GM23338 (cell line): ENCODE measurements around the gene AFF3. TPM values are rescaled to one million over a fixed set of nuclear protein-coding genes. Genes with fewer than 3 reads are reported as not detected.

Experiments
- ATAC-seq: fragments of 200-7000 bp; cut with Tn5 transposase; 3 replicates; pipeline ENCODE4 v1.9.1; 2020
- DNase-seq: peaks from one replicate; pipeline ENCODE4 v3.0.0-alpha.2; 2015; ENCODE audit warnings: low spot score
- H2AFZ ChIP-seq: fragments of 200-600 bp; sonication (generic); 2 replicates; pipeline ENCODE4 v1.8.0; 2016; ENCODE audit warnings: antibody characterized with exemption, mild to moderate bottlenecking, moderate library complexity
- H3F3A ChIP-seq: fragments of 200-600 bp; sonication (generic); replicated peaks from 2 replicates; pipeline ENCODE4 v1.8.0; 2017; ENCODE audit warnings: antibody characterized with exemption, mixed run types, low read depth
- H3K27ac ChIP-seq: fragments of 200-600 bp; sonication (generic); 2 replicates; pipeline ENCODE4 v1.6.1; 2016; ENCODE audit warnings: low read depth
- H3K27me3 ChIP-seq: fragments of 200-600 bp; sonication (generic); 2 replicates; pipeline ENCODE4 v1.8.0; 2016; ENCODE audit warnings: mild to moderate bottlenecking, mixed run types, moderate library complexity; ENCODE audit not compliant: insufficient read depth
- H3K36me3 ChIP-seq: fragments of 200-600 bp; sonication (generic); 2 replicates; pipeline ENCODE4 v1.8.0; 2016; ENCODE audit warnings: mild to moderate bottlenecking; ENCODE audit not compliant: insufficient read depth
- H3K4me1 ChIP-seq: fragments of 200-600 bp; sonication (generic); 2 replicates; pipeline ENCODE4 v1.8.0; 2016; ENCODE audit warnings: mild to moderate bottlenecking, moderate library complexity; ENCODE audit not compliant: insufficient read depth
- H3K4me2 ChIP-seq: fragments of 200-600 bp; sonication (generic); 2 replicates; pipeline ENCODE4 v1.7.1; 2017; ENCODE audit warnings: mixed run types
- H3K4me3 ChIP-seq: fragments of 200-600 bp; sonication (generic); 2 replicates; pipeline ENCODE4 v1.6.1; 2016; ENCODE audit warnings: mixed run types
- H3K79me2 ChIP-seq: fragments of 200-600 bp; sonication (generic); replicated peaks from 2 replicates; pipeline ENCODE4 v1.8.0; 2017; ENCODE audit warnings: mild to moderate bottlenecking; ENCODE audit not compliant: insufficient read depth
- H3K9me2 ChIP-seq: fragments of 200-600 bp; sonication (generic); 2 replicates; pipeline ENCODE4 v1.8.0; 2017; ENCODE audit not compliant: insufficient read depth
- H4K20me1 ChIP-seq: fragments of 200-600 bp; sonication (generic); replicated peaks from 2 replicates; pipeline ENCODE4 v1.8.0; 2017; ENCODE audit warnings: mild to moderate bottlenecking; ENCODE audit not compliant: insufficient read depth
- H3K27ac Mint-ChIP-seq: 2 replicates; pipeline ENCODE4 v1.8.0; 2020; ENCODE audit warnings: inconsistent platforms, mild to moderate bottlenecking, moderate library complexity, mixed read lengths
- H3K27me3 Mint-ChIP-seq: 3 replicates; pipeline ENCODE4 v1.8.0; 2022; ENCODE audit warnings: low read depth, mild to moderate bottlenecking, moderate library complexity, mixed read lengths, inconsistent platforms; ENCODE audit not compliant: insufficient read depth, poor library complexity
- H3K36me3 Mint-ChIP-seq: 3 replicates; pipeline ENCODE4 v1.8.0; 2021; ENCODE audit warnings: low read depth, mild to moderate bottlenecking, inconsistent platforms, moderate library complexity, mixed read lengths
- H3K4me1 Mint-ChIP-seq: 3 replicates; pipeline ENCODE4 v1.8.0; 2020; ENCODE audit warnings: mild to moderate bottlenecking, inconsistent platforms, mixed read lengths
- H3K4me3 Mint-ChIP-seq: 3 replicates; pipeline ENCODE4 v1.8.0; 2021; ENCODE audit warnings: moderate library complexity, mild to moderate bottlenecking, inconsistent platforms, mixed read lengths
- H3K9me3 Mint-ChIP-seq: 3 replicates; pipeline ENCODE4 v1.8.0; 2020; ENCODE audit warnings: moderate library complexity, mild to moderate bottlenecking, inconsistent platforms, mixed read lengths
- CREB1 ChIP-seq: fragments of 250-450 bp; sonication (Bioruptor Pico); IDR thresholded peaks from 2 replicates; pipeline ENCODE4 v1.5.0; 2020; ENCODE audit warnings: low read depth, mild to moderate bottlenecking, moderate library complexity
- EZH2phosphoT487 ChIP-seq: fragments of 200-600 bp; sonication (generic); IDR thresholded peaks from one replicate; pipeline ENCODE4 v1.8.1; 2018; ENCODE audit warnings: antibody characterized with exemption; ENCODE audit not compliant: unreplicated experiment
- NANOG ChIP-seq: IDR thresholded peaks from 2 replicates; pipeline ENCODE4 v1.6.1; 2016; ENCODE audit warnings: antibody characterized with exemption, borderline replicate concordance
- POLR2AphosphoS5 ChIP-seq: IDR thresholded peaks from 2 replicates; pipeline ENCODE4 v1.6.1; 2016; ENCODE audit warnings: antibody characterized with exemption, low read depth
- STAT1 ChIP-seq: IDR thresholded peaks from one replicate; pipeline ENCODE4 v1.6.1; 2016; ENCODE audit warnings: antibody characterized with exemption; ENCODE audit not compliant: unreplicated experiment
- ZNF114 ChIP-seq: fragments of 250-450 bp; sonication (Bioruptor Pico); IDR thresholded peaks from 2 replicates; pipeline ENCODE4 v1.5.0; 2020; ENCODE audit warnings: mild to moderate bottlenecking, moderate library complexity
- ZNF331 ChIP-seq: fragments of 250-450 bp; sonication (Bioruptor Pico); IDR thresholded peaks from 2 replicates; pipeline ENCODE4 v1.5.0; 2020; ENCODE audit warnings: low read depth, mild to moderate bottlenecking, moderate library complexity
- polyA plus RNA-seq: library from polyadenylated mRNA; unstranded; fragments of >200 nt; fragmentation: Nextera tagmentation; extraction: Ambion mirVana; gene quantifications from 2 replicates; pipeline ENCODE4 v1.2.1, GENCODE V29; 2016
- total RNA-seq: library from RNA; depleted of rRNA; stranded (reverse); fragments of >200 nt; shearing (Covaris generic); gene quantifications from 2 replicates; pipeline ENCODE4 v1.2.3, GENCODE V29; 2014
- TF ChIP-seq, protein P1 (sequence below): IDR thresholded peaks from 2 replicates; pipeline ENCODE4 v1.6.1; 2016; ENCODE audit warnings: antibody characterized with exemption
- TF ChIP-seq, protein P2 (sequence below): IDR thresholded peaks from one replicate; pipeline ENCODE4 v1.6.1; 2018; ENCODE audit warnings: antibody characterized with exemption; ENCODE audit not compliant: unreplicated experiment
- TF ChIP-seq, protein P3 (sequence below): fragments of 250-450 bp; sonication (Bioruptor Pico); IDR thresholded peaks from 2 replicates; pipeline ENCODE4 v1.5.0; 2020; ENCODE audit warnings: mild to moderate bottlenecking, moderate library complexity

Gene AFF3
- total and polyA plus RNA-seq, 2 experiments from 2014 or later = 0.73 to 1.4 TPM

DNA sequence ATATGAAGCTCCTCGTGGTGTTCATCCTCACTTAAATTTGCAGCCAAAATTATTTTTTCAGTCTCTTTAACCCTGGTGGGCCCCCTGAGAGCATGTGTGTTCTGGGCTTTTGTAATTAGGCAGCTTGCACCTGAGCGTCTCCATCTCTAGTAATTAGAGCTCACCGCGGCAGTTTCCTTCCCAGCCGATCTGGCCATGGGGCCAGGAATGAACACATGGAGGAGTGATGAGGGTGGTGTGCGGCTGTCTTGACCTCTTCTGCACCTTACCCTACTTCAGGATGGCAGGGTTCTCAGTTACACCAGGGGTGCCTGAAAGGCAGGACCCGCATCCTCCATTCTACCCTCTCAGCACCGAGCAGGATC, 98.5 kb downstream of the AFF3 start (continued):
- TF ChIP-seq, protein P1, sequence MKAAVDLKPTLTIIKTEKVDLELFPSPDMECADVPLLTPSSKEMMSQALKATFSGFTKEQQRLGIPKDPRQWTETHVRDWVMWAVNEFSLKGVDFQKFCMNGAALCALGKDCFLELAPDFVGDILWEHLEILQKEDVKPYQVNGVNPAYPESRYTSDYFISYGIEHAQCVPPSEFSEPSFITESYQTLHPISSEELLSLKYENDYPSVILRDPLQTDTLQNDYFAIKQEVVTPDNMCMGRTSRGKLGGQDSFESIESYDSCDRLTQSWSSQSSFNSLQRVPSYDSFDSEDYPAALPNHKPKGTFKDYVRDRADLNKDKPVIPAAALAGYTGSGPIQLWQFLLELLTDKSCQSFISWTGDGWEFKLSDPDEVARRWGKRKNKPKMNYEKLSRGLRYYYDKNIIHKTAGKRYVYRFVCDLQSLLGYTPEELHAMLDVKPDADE = no peak
- TF ChIP-seq STAT1 (no peak), EZH2phosphoT487 (no peak), ZNF114 (no peak), ZNF331 (CRISPR knock-in tag) (no peak)

DNA sequence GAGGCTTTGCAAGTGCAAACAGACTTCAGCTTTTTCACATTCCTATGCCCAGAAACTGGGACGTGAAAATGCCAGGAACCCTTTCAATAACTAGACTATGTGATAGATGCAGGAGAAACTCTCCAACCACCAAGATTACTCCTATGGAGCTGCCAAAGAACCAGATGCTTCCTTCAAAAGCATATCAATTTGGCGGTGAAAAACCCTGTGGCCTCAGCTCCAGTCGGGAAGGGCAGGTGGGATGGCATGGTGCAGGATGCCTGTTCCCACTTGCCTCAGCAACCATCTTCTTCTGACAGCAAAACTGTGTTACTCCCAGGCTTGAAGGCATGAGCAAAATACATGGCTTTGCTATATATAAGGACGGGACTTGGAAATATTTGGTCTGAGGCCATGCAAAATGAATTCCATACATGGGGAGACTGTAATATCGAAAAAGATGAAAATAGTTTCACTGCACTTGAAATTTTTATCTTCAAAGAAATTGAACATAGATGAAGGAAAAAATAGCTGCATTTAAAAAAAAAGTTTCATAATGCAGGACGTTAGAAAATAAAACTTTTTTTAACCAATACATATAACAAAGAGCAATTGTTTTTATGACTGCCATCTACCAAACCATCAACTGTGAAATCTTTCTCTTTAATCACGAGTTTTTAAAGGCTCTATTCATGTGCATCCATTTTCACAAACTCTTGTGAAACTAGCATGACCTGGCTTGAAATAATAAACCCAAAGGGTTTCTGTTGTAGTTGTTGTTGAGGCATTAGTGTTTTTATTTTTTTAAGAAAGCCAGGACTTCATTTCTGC, 99.1 kb downstream of the AFF3 start:
- Histone ChIP-seq H3F3A (no peaks in the 10 kb centered on the region), H3K79me2 (no peaks in the 10 kb centered on the region), H3K36me3 (no peaks in the 10 kb centered on the region), H3K4me1 (no peaks in the 10 kb centered on the region), H3K9me2 (no peaks in the 10 kb centered on the region), H3K27ac (no peak overlapping the region), H3K27me3 (no peaks in the 10 kb centered on the region), H2AFZ (no peak overlapping the region), H4K20me1 (no peaks in the 10 kb centered on the region), H3K4me3 (no peak overlapping the region), H3K4me2 (no peak overlapping the region)
- ATAC-seq (no peak), DNase-seq (no peak)
- H3K9me3 Mint-ChIP-seq = no peaks in the 10 kb centered on the region
- H3K27me3 Mint-ChIP-seq = no peaks in the 10 kb centered on the region
- no peaks in the 10 kb centered on the region for H3K36me3 Mint-ChIP-seq
- H3K27ac Mint-ChIP-seq = no peak overlapping the region
- H3K4me3 Mint-ChIP-seq = no peak overlapping the region
- peaks cover 8% of the 10 kb centered on the region; the same call in 2 of the 3 replicates for H3K4me1 Mint-ChIP-seq
- TF ChIP-seq, protein P1 = no peak
- TF ChIP-seq, protein P2, sequence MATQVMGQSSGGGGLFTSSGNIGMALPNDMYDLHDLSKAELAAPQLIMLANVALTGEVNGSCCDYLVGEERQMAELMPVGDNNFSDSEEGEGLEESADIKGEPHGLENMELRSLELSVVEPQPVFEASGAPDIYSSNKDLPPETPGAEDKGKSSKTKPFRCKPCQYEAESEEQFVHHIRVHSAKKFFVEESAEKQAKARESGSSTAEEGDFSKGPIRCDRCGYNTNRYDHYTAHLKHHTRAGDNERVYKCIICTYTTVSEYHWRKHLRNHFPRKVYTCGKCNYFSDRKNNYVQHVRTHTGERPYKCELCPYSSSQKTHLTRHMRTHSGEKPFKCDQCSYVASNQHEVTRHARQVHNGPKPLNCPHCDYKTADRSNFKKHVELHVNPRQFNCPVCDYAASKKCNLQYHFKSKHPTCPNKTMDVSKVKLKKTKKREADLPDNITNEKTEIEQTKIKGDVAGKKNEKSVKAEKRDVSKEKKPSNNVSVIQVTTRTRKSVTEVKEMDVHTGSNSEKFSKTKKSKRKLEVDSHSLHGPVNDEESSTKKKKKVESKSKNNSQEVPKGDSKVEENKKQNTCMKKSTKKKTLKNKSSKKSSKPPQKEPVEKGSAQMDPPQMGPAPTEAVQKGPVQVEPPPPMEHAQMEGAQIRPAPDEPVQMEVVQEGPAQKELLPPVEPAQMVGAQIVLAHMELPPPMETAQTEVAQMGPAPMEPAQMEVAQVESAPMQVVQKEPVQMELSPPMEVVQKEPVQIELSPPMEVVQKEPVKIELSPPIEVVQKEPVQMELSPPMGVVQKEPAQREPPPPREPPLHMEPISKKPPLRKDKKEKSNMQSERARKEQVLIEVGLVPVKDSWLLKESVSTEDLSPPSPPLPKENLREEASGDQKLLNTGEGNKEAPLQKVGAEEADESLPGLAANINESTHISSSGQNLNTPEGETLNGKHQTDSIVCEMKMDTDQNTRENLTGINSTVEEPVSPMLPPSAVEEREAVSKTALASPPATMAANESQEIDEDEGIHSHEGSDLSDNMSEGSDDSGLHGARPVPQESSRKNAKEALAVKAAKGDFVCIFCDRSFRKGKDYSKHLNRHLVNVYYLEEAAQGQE = no peak
- TF ChIP-seq CREB1 (CRISPR knock-in tag) (no peak), POLR2AphosphoS5 (no peak), NANOG (no peak)
- TF ChIP-seq, protein P3, sequence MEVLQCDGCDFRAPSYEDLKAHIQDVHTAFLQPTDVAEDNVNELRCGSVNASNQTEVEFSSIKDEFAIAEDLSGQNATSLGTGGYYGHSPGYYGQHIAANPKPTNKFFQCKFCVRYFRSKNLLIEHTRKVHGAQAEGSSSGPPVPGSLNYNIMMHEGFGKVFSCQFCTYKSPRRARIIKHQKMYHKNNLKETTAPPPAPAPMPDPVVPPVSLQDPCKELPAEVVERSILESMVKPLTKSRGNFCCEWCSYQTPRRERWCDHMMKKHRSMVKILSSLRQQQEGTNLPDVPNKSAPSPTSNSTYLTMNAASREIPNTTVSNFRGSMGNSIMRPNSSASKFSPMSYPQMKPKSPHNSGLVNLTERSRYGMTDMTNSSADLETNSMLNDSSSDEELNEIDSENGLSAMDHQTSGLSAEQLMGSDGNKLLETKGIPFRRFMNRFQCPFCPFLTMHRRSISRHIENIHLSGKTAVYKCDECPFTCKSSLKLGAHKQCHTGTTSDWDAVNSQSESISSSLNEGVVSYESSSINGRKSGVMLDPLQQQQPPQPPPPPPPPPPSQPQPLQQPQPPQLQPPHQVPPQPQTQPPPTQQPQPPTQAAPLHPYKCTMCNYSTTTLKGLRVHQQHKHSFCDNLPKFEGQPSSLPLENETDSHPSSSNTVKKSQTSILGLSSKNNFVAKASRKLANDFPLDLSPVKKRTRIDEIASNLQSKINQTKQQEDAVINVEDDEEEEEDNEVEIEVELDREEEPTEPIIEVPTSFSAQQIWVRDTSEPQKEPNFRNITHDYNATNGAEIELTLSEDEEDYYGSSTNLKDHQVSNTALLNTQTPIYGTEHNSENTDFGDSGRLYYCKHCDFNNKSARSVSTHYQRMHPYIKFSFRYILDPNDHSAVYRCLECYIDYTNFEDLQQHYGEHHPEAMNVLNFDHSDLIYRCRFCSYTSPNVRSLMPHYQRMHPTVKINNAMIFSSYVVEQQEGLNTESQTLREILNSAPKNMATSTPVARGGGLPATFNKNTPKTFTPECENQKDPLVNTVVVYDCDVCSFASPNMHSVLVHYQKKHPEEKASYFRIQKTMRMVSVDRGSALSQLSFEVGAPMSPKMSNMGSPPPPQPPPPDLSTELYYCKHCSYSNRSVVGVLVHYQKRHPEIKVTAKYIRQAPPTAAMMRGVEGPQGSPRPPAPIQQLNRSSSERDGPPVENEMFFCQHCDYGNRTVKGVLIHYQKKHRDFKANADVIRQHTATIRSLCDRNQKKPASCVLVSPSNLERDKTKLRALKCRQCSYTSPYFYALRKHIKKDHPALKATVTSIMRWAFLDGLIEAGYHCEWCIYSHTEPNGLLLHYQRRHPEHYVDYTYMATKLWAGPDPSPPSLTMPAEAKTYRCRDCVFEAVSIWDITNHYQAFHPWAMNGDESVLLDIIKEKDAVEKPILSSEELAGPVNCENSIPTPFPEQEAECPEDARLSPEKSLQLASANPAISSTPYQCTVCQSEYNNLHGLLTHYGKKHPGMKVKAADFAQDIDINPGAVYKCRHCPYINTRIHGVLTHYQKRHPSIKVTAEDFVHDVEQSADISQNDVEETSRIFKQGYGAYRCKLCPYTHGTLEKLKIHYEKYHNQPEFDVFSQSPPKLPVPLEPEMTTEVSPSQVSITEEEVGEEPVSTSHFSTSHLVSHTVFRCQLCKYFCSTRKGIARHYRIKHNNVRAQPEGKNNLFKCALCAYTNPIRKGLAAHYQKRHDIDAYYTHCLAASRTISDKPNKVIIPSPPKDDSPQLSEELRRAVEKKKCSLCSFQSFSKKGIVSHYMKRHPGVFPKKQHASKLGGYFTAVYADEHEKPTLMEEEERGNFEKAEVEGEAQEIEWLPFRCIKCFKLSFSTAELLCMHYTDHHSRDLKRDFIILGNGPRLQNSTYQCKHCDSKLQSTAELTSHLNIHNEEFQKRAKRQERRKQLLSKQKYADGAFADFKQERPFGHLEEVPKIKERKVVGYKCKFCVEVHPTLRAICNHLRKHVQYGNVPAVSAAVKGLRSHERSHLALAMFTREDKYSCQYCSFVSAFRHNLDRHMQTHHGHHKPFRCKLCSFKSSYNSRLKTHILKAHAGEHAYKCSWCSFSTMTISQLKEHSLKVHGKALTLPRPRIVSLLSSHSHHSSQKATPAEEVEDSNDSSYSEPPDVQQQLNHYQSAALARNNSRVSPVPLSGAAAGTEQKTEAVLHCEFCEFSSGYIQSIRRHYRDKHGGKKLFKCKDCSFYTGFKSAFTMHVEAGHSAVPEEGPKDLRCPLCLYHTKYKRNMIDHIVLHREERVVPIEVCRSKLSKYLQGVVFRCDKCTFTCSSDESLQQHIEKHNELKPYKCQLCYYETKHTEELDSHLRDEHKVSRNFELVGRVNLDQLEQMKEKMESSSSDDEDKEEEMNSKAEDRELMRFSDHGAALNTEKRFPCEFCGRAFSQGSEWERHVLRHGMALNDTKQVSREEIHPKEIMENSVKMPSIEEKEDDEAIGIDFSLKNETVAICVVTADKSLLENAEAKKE (CRISPR knock-in tag) = no peak
